ENCODE measurements around the gene KIAA1671.

Gene KIAA1671

GRCh38 chr22:24989135-24989534, 36.6 kb downstream of the KIAA1671 start:
- DNase-seq (ENCODE audit: low read depth), result no peak
- no peak for TF ChIP-seq CTCF (conservative IDR thresholded peaks at IDR 0.05; ENCODE audit: low read length)
- no peak overlapping the region for H3K4me3 ChIP-seq (ENCODE audit: low read length)

- TF ChIP-seq CTCF (conservative IDR thresholded peaks at IDR 0.05; ENCODE audit: low read length), result no peak
- no peak overlapping the region for H3K4me3 ChIP-seq (ENCODE audit: low read length)
- DNase-seq (ENCODE audit: low read depth), result no peak
Measured at GRCh38 chr22:24989541-24989951, 37.0 kb downstream of the KIAA1671 start.

DNA sequence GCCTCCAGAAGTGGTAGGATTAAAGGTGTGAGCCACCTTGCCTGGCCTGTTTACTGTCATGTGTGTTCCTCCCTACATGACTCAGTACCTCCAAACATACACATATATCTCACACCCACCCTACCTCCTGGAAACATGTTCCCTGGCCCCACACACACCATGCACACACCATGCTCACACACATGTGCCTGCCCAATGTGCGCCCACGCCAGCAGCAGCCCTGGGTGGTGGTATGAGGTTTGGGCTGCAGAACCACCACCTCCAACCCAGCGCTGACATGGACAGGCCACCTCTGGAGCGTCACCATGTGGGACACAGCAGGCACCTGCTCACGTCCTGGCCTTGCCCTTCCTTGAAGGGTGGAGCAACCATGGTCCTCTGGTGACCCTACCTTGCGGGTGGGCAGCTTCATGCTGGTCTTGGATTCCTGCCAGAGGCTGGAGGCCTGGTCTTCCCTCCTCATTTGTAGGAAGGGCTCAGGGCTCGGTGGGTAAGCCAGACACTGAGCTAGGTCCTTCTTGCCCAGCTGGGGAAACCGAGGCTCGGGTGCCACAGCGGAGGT, 37.9 kb downstream of the KIAA1671 start:
- DNase-seq (ENCODE audit: low read depth), result no peak
- no peak for TF ChIP-seq CTCF (conservative IDR thresholded peaks at IDR 0.05; ENCODE audit: low read length)
- H3K4me3 ChIP-seq (ENCODE audit: low read length), result no peak overlapping the region

GRCh38 chr22:24992946-24993345, 40.4 kb downstream of the KIAA1671 start:
- H3K4me3 ChIP-seq (ENCODE audit: low read length), result no peak overlapping the region
- DNase-seq (ENCODE audit: low read depth), result no peak
- no peak for TF ChIP-seq CTCF (conservative IDR thresholded peaks at IDR 0.05; ENCODE audit: low read length)

DNA sequence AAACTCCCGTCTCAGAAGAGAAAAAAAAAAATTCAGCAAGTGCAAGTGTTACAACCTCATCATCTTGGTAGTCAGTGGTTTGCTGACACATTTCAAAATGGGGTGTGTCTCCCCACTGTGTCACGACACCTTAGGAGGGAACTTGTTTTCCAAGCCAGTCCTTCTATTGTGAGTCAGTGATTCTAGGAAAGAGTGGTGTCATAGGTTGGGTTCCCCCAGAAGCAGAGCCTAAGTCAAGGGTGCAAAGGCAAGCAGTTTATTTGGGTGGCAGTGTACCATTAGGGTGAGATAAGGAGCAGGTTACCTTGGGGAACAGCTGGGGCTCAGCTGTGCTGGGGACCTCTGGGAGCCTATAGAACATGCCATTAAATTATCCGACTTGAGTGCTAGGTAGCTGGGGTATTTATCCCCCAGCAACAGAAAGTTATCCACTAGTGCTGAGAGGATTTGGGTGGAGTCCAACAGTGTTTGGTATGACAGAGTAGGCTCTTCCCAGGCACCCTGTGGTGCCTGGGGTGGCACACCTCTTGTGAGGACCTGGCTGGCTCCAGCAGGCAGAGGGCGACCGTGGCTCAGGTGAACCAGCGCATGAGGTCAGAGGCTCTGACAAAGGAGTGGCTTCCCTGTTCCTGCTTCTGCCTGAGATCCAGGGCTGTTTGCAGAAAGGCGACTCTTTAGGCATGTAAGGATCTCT, 41.7 kb downstream of the KIAA1671 start:
- DNase-seq (ENCODE audit: low read depth), result peak; percentile 46
- no peak for TF ChIP-seq CTCF (conservative IDR thresholded peaks at IDR 0.05; ENCODE audit: low read length)
- H3K4me3 ChIP-seq (ENCODE audit: low read length), result no peak overlapping the region

GRCh38 chr22:24995649-24996180, 43.2 kb downstream of the KIAA1671 start:
- H3K4me3 ChIP-seq (ENCODE audit: low read length), result no peak overlapping the region
- TF ChIP-seq CTCF (conservative IDR thresholded peaks at IDR 0.05; ENCODE audit: low read length), result no peak
- DNase-seq (ENCODE audit: low read depth), result no peak

DNA sequence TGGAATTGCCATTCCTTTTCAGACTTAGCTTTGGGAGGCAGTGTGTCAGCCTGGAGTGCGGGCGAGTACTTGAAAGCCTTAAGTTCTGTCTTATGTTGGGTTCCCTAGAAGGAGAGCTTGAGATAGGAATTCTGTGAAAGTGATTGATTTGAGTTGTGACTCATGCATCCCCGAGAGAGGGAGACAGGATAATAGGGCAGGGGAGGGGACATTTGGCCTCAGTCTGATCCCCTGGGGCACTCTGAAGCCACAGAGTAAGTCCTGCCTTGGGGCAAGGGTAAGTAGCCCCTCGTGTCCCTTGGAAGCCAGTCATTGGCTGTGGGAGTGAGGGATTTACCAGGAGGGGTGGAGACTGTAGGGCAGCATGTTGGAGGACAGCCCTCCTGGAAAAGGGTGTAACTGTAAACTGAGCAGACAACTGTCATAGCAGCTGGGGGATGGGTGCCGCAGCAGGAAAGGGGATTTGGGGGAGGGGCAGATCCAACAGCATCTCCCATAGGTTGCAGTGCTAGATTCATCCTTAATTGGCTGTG, 44.0 kb downstream of the KIAA1671 start:
- no peak for TF ChIP-seq CTCF (conservative IDR thresholded peaks at IDR 0.05; ENCODE audit: low read length)
- DNase-seq (ENCODE audit: low read depth), result peak; percentile 11
- no peak overlapping the region for H3K4me3 ChIP-seq (ENCODE audit: low read length)
